H9 (cell line): ENCODE data around the gene SIGLEC1. TPM values are rescaled to one million over a fixed set of nuclear protein-coding genes. Genes with fewer than 3 reads are reported as not detected.

Experiments used
- DNase-seq: peaks from one replicate; pipeline ENCODE4 v3.0.0-alpha.2; 2017
- H2AFZ ChIP-seq: one replicate; pipeline ENCODE4 v1.6.1; 2013; ENCODE audit warnings: mild to moderate bottlenecking, low read length, control low read depth, moderate library complexity
- H2AK5ac ChIP-seq: 2 replicates; pipeline ENCODE4 v1.6.1; 2013; ENCODE audit warnings: low read length, control low read depth, mixed read lengths; ENCODE audit not compliant: insufficient read length
- H2BK120ac ChIP-seq: one replicate; pipeline ENCODE4 v1.6.1; 2013; ENCODE audit warnings: low read depth, mild to moderate bottlenecking, low read length, control low read depth, inconsistent platforms; ENCODE audit not compliant: poor library complexity, severe bottlenecking
- H2BK12ac ChIP-seq: 2 replicates; pipeline ENCODE4 v1.6.1; 2013; ENCODE audit warnings: low read length, control low read depth, mixed read lengths, low read depth; ENCODE audit not compliant: insufficient read length
- H2BK15ac ChIP-seq: 2 replicates; pipeline ENCODE4 v1.6.1; 2013; ENCODE audit warnings: low read depth, low read length, control low read depth
- H2BK20ac ChIP-seq: one replicate; pipeline ENCODE4 v1.6.1; 2013; ENCODE audit warnings: low read depth, mild to moderate bottlenecking, low read length, control low read depth, inconsistent platforms; ENCODE audit not compliant: poor library complexity, severe bottlenecking
- H2BK5ac ChIP-seq: 2 replicates; pipeline ENCODE4 v1.6.1; 2013; ENCODE audit warnings: low read length, control low read depth, mixed read lengths; ENCODE audit not compliant: insufficient read length
- H3K14ac ChIP-seq: 2 replicates; pipeline ENCODE4 v1.6.1; 2013; ENCODE audit warnings: low read length, control low read depth; ENCODE audit not compliant: insufficient read depth
- H3K18ac ChIP-seq: 2 replicates; pipeline ENCODE4 v1.6.1; 2013; ENCODE audit warnings: low read depth, mild to moderate bottlenecking, mixed read lengths, low read length, control low read depth; ENCODE audit not compliant: insufficient read length
- H3K23ac ChIP-seq: 2 replicates; pipeline ENCODE4 v1.6.1; 2013; ENCODE audit warnings: low read length, control low read depth, mixed read lengths, low read depth; ENCODE audit not compliant: insufficient read length
- H3K23me2 ChIP-seq: 2 replicates; pipeline ENCODE4 v1.6.1; 2013; ENCODE audit warnings: low read depth, mild to moderate bottlenecking, mixed read lengths, low read length, control low read depth; ENCODE audit not compliant: insufficient read length, poor library complexity, severe bottlenecking
- H3K27ac ChIP-seq: 2 replicates; pipeline ENCODE4 v1.5.1; 2013; ENCODE audit warnings: low read length, control low read depth, mixed read lengths, low read depth; ENCODE audit not compliant: insufficient read length
- H3K27me3 ChIP-seq: 2 replicates; pipeline ENCODE4 v1.6.1; 2013; ENCODE audit warnings: low read length, control low read depth, inconsistent platforms; ENCODE audit not compliant: insufficient read depth
- H3K4ac ChIP-seq: 2 replicates; pipeline ENCODE4 v1.6.1; 2013; ENCODE audit warnings: low read depth, mild to moderate bottlenecking, control low read depth, inconsistent platforms, low read length, moderate library complexity
- H3K4me1 ChIP-seq: 2 replicates; pipeline ENCODE4 v1.6.1; 2013; ENCODE audit warnings: low read length, control low read depth, inconsistent platforms; ENCODE audit not compliant: insufficient read depth
- H3K4me2 ChIP-seq: 2 replicates; pipeline ENCODE4 v1.6.1; 2013; ENCODE audit warnings: low read length, control low read depth, mixed read lengths; ENCODE audit not compliant: insufficient read length, insufficient read depth
- H3K56ac ChIP-seq: 2 replicates; pipeline ENCODE4 v1.6.1; 2013; ENCODE audit warnings: low read depth, mild to moderate bottlenecking, mixed read lengths, low read length, control low read depth; ENCODE audit not compliant: insufficient read length
- H3K79me1 ChIP-seq: 2 replicates; pipeline ENCODE4 v1.6.1; 2013; ENCODE audit warnings: low read depth, mild to moderate bottlenecking, moderate library complexity, low read length, control low read depth, inconsistent platforms; ENCODE audit not compliant: insufficient read depth, poor library complexity, severe bottlenecking
- H3K79me2 ChIP-seq: 2 replicates; pipeline ENCODE4 v1.6.1; 2013; ENCODE audit warnings: low read length, control low read depth, inconsistent platforms; ENCODE audit not compliant: insufficient read depth
- H3K9ac ChIP-seq: 2 replicates; pipeline ENCODE4 v1.6.1; 2013; ENCODE audit warnings: low read length, control low read depth, mixed read lengths; ENCODE audit not compliant: insufficient read length; ENCODE audit errors: extremely low read depth
- H3K9me3 ChIP-seq: one replicate; pipeline ENCODE4 v1.6.1; 2013; ENCODE audit warnings: low read depth, low read length, inconsistent platforms; ENCODE audit not compliant: control insufficient read depth
- H3T11ph ChIP-seq: one replicate; pipeline ENCODE4 v1.6.1; 2013; ENCODE audit warnings: mild to moderate bottlenecking, low read length, control low read depth, inconsistent platforms
- H4K20me1 ChIP-seq: one replicate; pipeline ENCODE4 v1.6.1; 2013; ENCODE audit not compliant: control insufficient read depth, insufficient read length, insufficient read depth
- H4K5ac ChIP-seq: 2 replicates; pipeline ENCODE4 v1.6.1; 2013; ENCODE audit warnings: low read depth, mild to moderate bottlenecking, mixed read lengths, low read length, control low read depth; ENCODE audit not compliant: insufficient read length
- H4K8ac ChIP-seq: replicated peaks from 2 replicates; pipeline ENCODE4 v1.6.1; 2013; ENCODE audit warnings: low read length, control low read depth, mixed read lengths, low read depth; ENCODE audit not compliant: insufficient read length
- H4K91ac ChIP-seq: 2 replicates; pipeline ENCODE4 v1.6.1; 2013; ENCODE audit warnings: low read depth, mild to moderate bottlenecking, moderate library complexity, mixed read lengths, low read length, control low read depth; ENCODE audit not compliant: insufficient read length
- H3K27ac Mint-ChIP-seq, 3 experiments: 2 replicates in 2 of 3; 3 replicates in 1 of 3; pipeline ENCODE4 v1.8.0; 2020 to 2021; ENCODE audit warnings: mixed read lengths in 3 of 3, mild to moderate bottlenecking in 1 of 3, moderate library complexity in 1 of 3
- H3K27me3 Mint-ChIP-seq: 2 replicates; pipeline ENCODE4 v1.8.0; 2021; ENCODE audit warnings: low read depth, mild to moderate bottlenecking, moderate library complexity, mixed read lengths
- H3K36me3 Mint-ChIP-seq, 3 experiments: 2 replicates in 2 of 3; 3 replicates in 1 of 3; pipeline ENCODE4 v1.8.0; 2020 to 2021; ENCODE audit warnings: low read depth in 3 of 3, mixed read lengths in 3 of 3; ENCODE audit not compliant: insufficient read depth in 1 of 3
- H3K4me1 Mint-ChIP-seq, 2 experiments: 2 replicates each; pipeline ENCODE4 v1.8.0; 2020; ENCODE audit warnings: mixed read lengths in 2 of 2
- H3K4me3 Mint-ChIP-seq, 2 experiments: 2 replicates in 1 of 2; 3 replicates in 1 of 2; pipeline ENCODE4 v1.8.0; 2020 to 2021; ENCODE audit warnings: mild to moderate bottlenecking in 2 of 2, mixed read lengths in 2 of 2, moderate library complexity in 1 of 2
- H3K9me3 Mint-ChIP-seq, 2 experiments: 2 replicates in 1 of 2; 3 replicates in 1 of 2; pipeline ENCODE4 v1.8.0; 2020; ENCODE audit warnings: mild to moderate bottlenecking in 2 of 2, mixed read lengths in 2 of 2, moderate library complexity in 1 of 2
- WGBS: extraction: QIAGEN DNeasy Blood & Tissue Kit; methylation state at CpG from one replicate; pipeline ENCODE4 v1.1.7; 2013; ENCODE audit warnings: missing lambda C conversion rate, low lambda C conversion rate, mixed read lengths; ENCODE audit not compliant: insufficient read length; ENCODE audit errors: extremely low coverage; 5-methylcytosine and 5-hydroxymethylcytosine counted together
- total RNA-seq: library from RNA; stranded (reverse); gene quantifications from 2 replicates; pipeline ENCODE4 v1.2.1, GENCODE V29; 2021
- TF ChIP-seq, protein P1 (sequence below): fragments of 200-600 bp; sonication (generic); conservative IDR thresholded peaks from 3 replicates; pipeline ENCODE4 v1.8.0; 2021; ENCODE audit warnings: antibody characterized with exemption, mild to moderate bottlenecking

Gene SIGLEC1
- total RNA-seq, 1 experiment from 2014 or later: not detected

DNA sequence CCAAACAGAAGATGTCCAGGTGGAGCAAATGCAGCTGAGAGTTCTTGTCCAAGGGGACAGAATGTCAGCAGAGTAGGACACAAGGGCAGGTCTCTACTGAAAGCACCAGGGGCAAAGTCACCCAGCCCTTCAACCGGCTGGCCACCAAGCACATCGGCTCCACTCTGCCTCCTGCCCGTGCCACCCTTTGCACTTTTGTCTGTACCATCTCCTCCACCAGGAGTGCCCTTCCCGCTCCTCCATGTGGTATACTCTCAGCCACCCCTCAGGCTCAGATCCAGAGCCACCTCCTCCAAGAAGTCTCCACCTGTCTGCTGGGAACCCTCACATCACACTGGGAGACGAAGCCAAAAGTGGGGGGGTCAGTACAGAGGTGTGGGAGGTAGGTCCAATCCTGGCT lies 16.0 kb upstream of the SIGLEC1 start:
- H3K36me3 Mint-ChIP-seq: no peaks in the 10 kb centered on the region
- Histone ChIP-seq H2BK5ac (no peak overlapping the region), H3K4me1 (no peaks in the 10 kb centered on the region), H3K4ac (no peak overlapping the region), H3K27me3 (no peaks in the 10 kb centered on the region; the same call in 1 of the 2 replicates), H2AFZ (no peak overlapping the region), H3T11ph (no peak overlapping the region), H3K9ac (no peak overlapping the region), H3K23me2 (no peaks in the 10 kb centered on the region), H3K79me2 (no peaks in the 10 kb centered on the region), H3K4me2 (no peak overlapping the region), H3K23ac (no peak overlapping the region), H2BK20ac (no peak overlapping the region), H3K79me1 (no peaks in the 10 kb centered on the region), H3K18ac (no peak overlapping the region), H4K91ac (no peak overlapping the region), H2BK12ac (no peak overlapping the region), H3K56ac (no peak overlapping the region), H3K14ac (no peak overlapping the region), H2AK5ac (no peak overlapping the region), H4K5ac (no peak overlapping the region), H2BK120ac (no peak overlapping the region), H4K20me1 (no peaks in the 10 kb centered on the region), H3K27ac (no peak overlapping the region), H2BK15ac (no peak overlapping the region), H4K8ac (no peak overlapping the region), H3K9me3 (no peaks in the 10 kb centered on the region)
- H3K9me3 Mint-ChIP-seq: peaks cover 0 to 3% of the 10 kb centered on the region in 2 experiments; a peak in 2 of 5 replicates
- TF ChIP-seq, protein P1, sequence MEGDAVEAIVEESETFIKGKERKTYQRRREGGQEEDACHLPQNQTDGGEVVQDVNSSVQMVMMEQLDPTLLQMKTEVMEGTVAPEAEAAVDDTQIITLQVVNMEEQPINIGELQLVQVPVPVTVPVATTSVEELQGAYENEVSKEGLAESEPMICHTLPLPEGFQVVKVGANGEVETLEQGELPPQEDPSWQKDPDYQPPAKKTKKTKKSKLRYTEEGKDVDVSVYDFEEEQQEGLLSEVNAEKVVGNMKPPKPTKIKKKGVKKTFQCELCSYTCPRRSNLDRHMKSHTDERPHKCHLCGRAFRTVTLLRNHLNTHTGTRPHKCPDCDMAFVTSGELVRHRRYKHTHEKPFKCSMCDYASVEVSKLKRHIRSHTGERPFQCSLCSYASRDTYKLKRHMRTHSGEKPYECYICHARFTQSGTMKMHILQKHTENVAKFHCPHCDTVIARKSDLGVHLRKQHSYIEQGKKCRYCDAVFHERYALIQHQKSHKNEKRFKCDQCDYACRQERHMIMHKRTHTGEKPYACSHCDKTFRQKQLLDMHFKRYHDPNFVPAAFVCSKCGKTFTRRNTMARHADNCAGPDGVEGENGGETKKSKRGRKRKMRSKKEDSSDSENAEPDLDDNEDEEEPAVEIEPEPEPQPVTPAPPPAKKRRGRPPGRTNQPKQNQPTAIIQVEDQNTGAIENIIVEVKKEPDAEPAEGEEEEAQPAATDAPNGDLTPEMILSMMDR: no peak
- no peak overlapping the region for H3K4me3 Mint-ChIP-seq
- peaks cover 59% of the 10 kb centered on the region for H3K27me3 Mint-ChIP-seq
- H3K4me1 Mint-ChIP-seq: peaks cover 5 to 21% of the 10 kb centered on the region in 2 experiments
- H3K27ac Mint-ChIP-seq: no peak overlapping the region
- no CpG with 5 or more reads among the region's 5 CpGs for WGBS
- peak; percentile 9 for DNase-seq
